M059J (cell line): ENCODE results near the gene SYNPO2. TPM values are rescaled to one million over a fixed set of nuclear protein-coding genes. Genes with fewer than 3 reads are reported as not detected.
"Not testable (repeated sequence)": the region's sequence is repeated elsewhere in the genome, so short reads cannot be mapped to it uniquely, and the experiment has no call there.

ENCODE experiments used
- DNase-seq: peaks from one replicate; pipeline ENCODE4 v3.0.0-alpha.2; 2012; ENCODE audit warnings: low read depth
- total RNA-seq: library from RNA; depleted of rRNA; stranded (reverse); fragments of >200 nt; shearing (Covaris generic); gene quantifications from 2 replicates; pipeline ENCODE4 v1.2.3, GENCODE V29; 2014

Gene SYNPO2
- total RNA-seq, 1 experiment from 2014 or later = 0.69 TPM

GRCh38 chr4:118972167-118972566 lies 83.5 kb downstream of the SYNPO2 start:
- DNase-seq = no peak

- DNase-seq = no peak
These were observed 84.6 kb downstream of the SYNPO2 start for GRCh38 chr4:118973295-118973694.

- no peak for DNase-seq
These were observed 86.1 kb downstream of the SYNPO2 start for GRCh38 chr4:118974758-118975157.

GRCh38 chr4:118975449-118976192 lies 87.0 kb downstream of the SYNPO2 start:
- DNase-seq = no peak

GRCh38 chr4:118976193-118976560 lies 87.5 kb downstream of the SYNPO2 start:
- not testable (repeated sequence) for DNase-seq

- DNase-seq = not testable (repeated sequence)
These were observed 88.4 kb downstream of the SYNPO2 start for GRCh38 chr4:118977100-118977499.

- DNase-seq = no peak
These were observed 91.1 kb downstream of the SYNPO2 start for GRCh38 chr4:118979712-118980111.

GRCh38 chr4:118981171-118981838 lies 92.7 kb downstream of the SYNPO2 start:
- peak; percentile 43 for DNase-seq

- peak; percentile 67 for DNase-seq
These were observed 93.3 kb downstream of the SYNPO2 start for GRCh38 chr4:118981839-118982381.

- no peak for DNase-seq
These were observed 94.6 kb downstream of the SYNPO2 start for GRCh38 chr4:118983293-118983692.

GRCh38 chr4:118983831-118984230 lies 95.2 kb downstream of the SYNPO2 start:
- no peak for DNase-seq

GRCh38 chr4:118985170-118986000 lies 96.7 kb downstream of the SYNPO2 start:
- no peak for DNase-seq

- DNase-seq = no peak
These were observed 99.4 kb downstream of the SYNPO2 start for GRCh38 chr4:118987959-118988634.

- no peak for DNase-seq
These were observed 100.0 kb downstream of the SYNPO2 start for GRCh38 chr4:118988635-118988972.

- peak; percentile 90 for DNase-seq
These were observed 100.7 kb downstream of the SYNPO2 start for GRCh38 chr4:118989098-118990080.

GRCh38 chr4:118991686-118992085 lies 103.0 kb downstream of the SYNPO2 start:
- no peak for DNase-seq

GRCh38 chr4:118992149-118992548 lies 103.5 kb downstream of the SYNPO2 start:
- DNase-seq = no peak

GRCh38 chr4:118993333-118993732 lies 104.7 kb downstream of the SYNPO2 start:
- no peak for DNase-seq

GRCh38 chr4:118994030-118994429 lies 105.4 kb downstream of the SYNPO2 start:
- no peak for DNase-seq

GRCh38 chr4:118995693-118996391 lies 107.2 kb downstream of the SYNPO2 start:
- DNase-seq = no peak
